Activated CD4-positive, CD25-positive, alpha-beta regulatory T cell (primary cell): ENCODE measurements around the gene MCU.

ENCODE experiments used
- DNase-seq, 4 experiments: peaks; one replicate each; lab custom pipeline; 2025; lab: John Stamatoyannopoulos, UW

The MCU gene

GRCh38 chr10:72846238-72846637 lies 154.3 kb downstream of the MCU start:
- DNase-seq = no peak

- DNase-seq = no peak
Measured at GRCh38 chr10:72847681-72848080, 155.7 kb downstream of the MCU start.

- DNase-seq = no peak
Measured at GRCh38 chr10:72850861-72851260, 158.9 kb downstream of the MCU start.

GRCh38 chr10:72851509-72851908 lies 159.6 kb downstream of the MCU start:
- no peak for DNase-seq

GRCh38 chr10:72852508-72852907 lies 160.6 kb downstream of the MCU start:
- DNase-seq = no peak

GRCh38 chr10:72855129-72855528 lies 163.2 kb downstream of the MCU start:
- DNase-seq = no peak

GRCh38 chr10:72855790-72856189 lies 163.8 kb downstream of the MCU start:
- no peak for DNase-seq

- no peak for DNase-seq
Measured at GRCh38 chr10:72858067-72858466, 166.1 kb downstream of the MCU start.

GRCh38 chr10:72862957-72863356 lies 171.0 kb downstream of the MCU start:
- no peak for DNase-seq

GRCh38 chr10:72875250-72876055 lies 183.5 kb downstream of the MCU start:
- DNase-seq = no peak

- no peak for DNase-seq
Measured at GRCh38 chr10:72879245-72879644, 187.3 kb downstream of the MCU start.

GRCh38 chr10:72881291-72881690 lies 189.3 kb downstream of the MCU start:
- DNase-seq = no peak

- DNase-seq = no peak
Measured at GRCh38 chr10:72883861-72884260, 191.9 kb downstream of the MCU start.

GRCh38 chr10:72885953-72886352 lies 194.0 kb downstream of the MCU start:
- no peak for DNase-seq

- no peak for DNase-seq
Measured at GRCh38 chr10:72886621-72887020, 194.7 kb downstream of the MCU start.

GRCh38 chr10:72887043-72887442 lies 195.1 kb downstream of the MCU start:
- DNase-seq = no peak

GRCh38 chr10:72888151-72888638 lies 196.3 kb downstream of the MCU start:
- no peak for DNase-seq

- DNase-seq = no peak
Measured at GRCh38 chr10:72889391-72889831, 197.5 kb downstream of the MCU start.

GRCh38 chr10:72890086-72890485 lies 198.1 kb downstream of the MCU start:
- DNase-seq = no peak

GRCh38 chr10:72893136-72893798 lies 201.3 kb downstream of the MCU start, which contains the start of gene OIT3:
Gene OIT3 (plus strand): TSS chr10:72893739. CDS start chr10:72893799, 60 bp downstream.
- no peak for DNase-seq

GRCh38 chr10:72895236-72895850 lies 203.4 kb downstream of the MCU start:
- DNase-seq = no peak

- no peak for DNase-seq
Measured at GRCh38 chr10:72898616-72899015, 206.7 kb downstream of the MCU start.

- DNase-seq = no peak
Measured at GRCh38 chr10:72899545-72899944, 207.6 kb downstream of the MCU start.
